ENCODE results near the gene KCMF1.

The KCMF1 gene

GRCh38 chr2:84956334-84957297, 14.3 kb upstream of the KCMF1 start:
- no peak for DNase-seq (ENCODE audit: low read depth in 2 of 2)
- TF ChIP-seq, protein P1, sequence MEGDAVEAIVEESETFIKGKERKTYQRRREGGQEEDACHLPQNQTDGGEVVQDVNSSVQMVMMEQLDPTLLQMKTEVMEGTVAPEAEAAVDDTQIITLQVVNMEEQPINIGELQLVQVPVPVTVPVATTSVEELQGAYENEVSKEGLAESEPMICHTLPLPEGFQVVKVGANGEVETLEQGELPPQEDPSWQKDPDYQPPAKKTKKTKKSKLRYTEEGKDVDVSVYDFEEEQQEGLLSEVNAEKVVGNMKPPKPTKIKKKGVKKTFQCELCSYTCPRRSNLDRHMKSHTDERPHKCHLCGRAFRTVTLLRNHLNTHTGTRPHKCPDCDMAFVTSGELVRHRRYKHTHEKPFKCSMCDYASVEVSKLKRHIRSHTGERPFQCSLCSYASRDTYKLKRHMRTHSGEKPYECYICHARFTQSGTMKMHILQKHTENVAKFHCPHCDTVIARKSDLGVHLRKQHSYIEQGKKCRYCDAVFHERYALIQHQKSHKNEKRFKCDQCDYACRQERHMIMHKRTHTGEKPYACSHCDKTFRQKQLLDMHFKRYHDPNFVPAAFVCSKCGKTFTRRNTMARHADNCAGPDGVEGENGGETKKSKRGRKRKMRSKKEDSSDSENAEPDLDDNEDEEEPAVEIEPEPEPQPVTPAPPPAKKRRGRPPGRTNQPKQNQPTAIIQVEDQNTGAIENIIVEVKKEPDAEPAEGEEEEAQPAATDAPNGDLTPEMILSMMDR (IDR thresholded peaks at IDR 0.05; ENCODE audit: low read depth, low read length): no peak
- no peak overlapping the region for H3K4me3 ChIP-seq (replicated peaks in 1 of 2; ENCODE audit: low read depth in 2 of 2, low read length in 2 of 2)

DNA sequence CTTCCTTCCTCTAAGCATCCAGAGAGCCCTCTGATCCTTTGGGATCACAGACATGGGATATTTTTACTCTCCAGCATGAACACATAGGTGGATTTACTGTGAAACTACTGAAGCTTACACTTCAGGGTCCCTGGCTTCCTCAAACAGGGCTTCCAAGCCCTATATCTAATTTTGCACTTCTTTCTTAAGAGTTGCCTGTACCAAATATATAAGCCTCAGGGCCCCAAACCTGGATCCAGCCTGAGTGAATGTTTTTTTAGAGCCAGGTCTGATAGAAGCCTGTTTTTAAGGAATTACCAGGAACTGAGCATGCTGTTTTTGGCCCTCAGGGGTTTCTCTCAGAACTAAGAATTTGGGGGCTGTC, 13.2 kb upstream of the KCMF1 start:
- no peak overlapping the region for H3K4me3 ChIP-seq (replicated peaks in 1 of 2; ENCODE audit: low read depth in 2 of 2, low read length in 2 of 2)
- TF ChIP-seq, protein P1 (IDR thresholded peaks at IDR 0.05; ENCODE audit: low read depth, low read length): no peak
- DNase-seq (ENCODE audit: low read depth in 2 of 2): no peak

DNA sequence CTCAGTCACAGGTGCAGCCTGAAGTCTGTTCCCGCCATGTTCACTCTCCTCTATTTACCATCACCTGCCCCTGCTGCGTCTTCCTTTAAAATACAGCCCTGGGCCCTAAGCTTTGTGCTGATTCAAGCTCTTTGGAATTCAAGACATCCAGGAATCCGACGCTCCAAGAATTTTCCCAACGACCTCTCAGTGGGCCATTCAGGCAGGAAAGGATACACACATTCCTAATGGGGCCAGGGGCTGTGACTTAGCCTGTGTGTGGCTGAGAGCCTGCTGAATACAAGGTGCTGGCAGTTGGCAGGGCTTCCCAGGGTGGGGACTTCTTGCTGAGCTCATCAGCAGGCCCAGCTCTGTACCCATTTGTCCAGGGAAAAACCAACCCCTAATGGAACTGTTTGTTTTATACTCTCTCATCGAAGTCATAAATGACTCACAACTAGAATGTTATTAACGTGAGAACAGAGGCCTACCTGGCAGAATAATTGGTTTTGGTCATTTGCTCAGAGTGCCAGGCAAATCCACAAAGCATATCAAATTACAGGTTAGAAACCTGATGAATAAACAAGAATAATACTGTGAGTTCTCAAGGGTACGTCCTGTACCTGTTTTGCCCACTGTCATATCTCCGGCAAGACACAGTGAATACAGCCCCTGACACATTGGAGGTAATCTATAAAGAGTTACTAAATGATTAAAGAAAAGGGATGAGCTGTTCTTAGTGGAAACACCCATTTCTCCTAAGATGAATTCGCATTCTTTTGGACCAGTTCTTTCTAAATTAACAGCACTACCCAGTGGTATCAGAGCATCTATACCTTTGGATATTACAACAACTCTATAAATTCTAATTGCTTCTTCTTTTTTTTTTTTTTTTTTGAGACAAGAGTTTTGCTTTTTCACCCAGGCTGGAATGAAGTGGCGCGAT, 12.6 kb upstream of the KCMF1 start:
- DNase-seq (ENCODE audit: low read depth in 2 of 2): peak; percentile 83 to 91
- TF ChIP-seq, protein P1 (IDR thresholded peaks at IDR 0.05; ENCODE audit: low read depth, low read length): no peak
- H3K4me3 ChIP-seq (replicated peaks in 1 of 2; ENCODE audit: low read depth in 2 of 2, low read length in 2 of 2): no peak overlapping the region

- DNase-seq (ENCODE audit: low read depth in 2 of 2): peak; percentile 67 to 77
- H3K4me3 ChIP-seq (replicated peaks in 1 of 2; ENCODE audit: low read depth in 2 of 2, low read length in 2 of 2): no peak overlapping the region
Observed at GRCh38 chr2:84959095-84959565, 11.8 kb upstream of the KCMF1 start.

GRCh38 chr2:84959566-84960506, 11.1 kb upstream of the KCMF1 start:
- H3K4me3 ChIP-seq (replicated peaks in 1 of 2; ENCODE audit: low read depth in 2 of 2, low read length in 2 of 2): no peak overlapping the region
- TF ChIP-seq, protein P1 (IDR thresholded peaks at IDR 0.05; ENCODE audit: low read depth, low read length): no peak
- peak in 1 of 2 donors; percentile 24 for DNase-seq (ENCODE audit: low read depth in 2 of 2)

More at GRCh38 chr2:84959095-84959565, 11.8 kb upstream of the KCMF1 start:
- TF ChIP-seq, protein P1 (IDR thresholded peaks at IDR 0.05; ENCODE audit: low read depth, low read length): no peak

DNA sequence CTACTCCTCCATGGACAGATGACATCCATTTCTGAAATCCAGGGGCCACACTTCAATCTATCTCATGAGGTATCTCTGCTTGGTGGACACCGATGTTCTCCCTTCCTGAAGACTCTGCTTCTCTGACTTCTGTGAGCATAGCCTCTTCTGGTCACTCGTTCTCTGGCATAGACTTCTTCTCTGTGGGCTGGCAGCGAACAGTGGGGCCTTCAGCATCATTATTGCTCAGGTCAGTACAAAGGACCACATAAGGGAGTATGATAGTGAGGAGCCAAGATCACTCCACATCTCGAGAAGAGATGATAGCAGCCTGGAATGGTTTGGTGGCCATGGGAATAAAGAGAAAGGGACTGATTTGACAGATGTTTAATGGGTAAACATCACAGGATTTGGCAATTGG, 8.0 kb upstream of the KCMF1 start:
- DNase-seq (ENCODE audit: low read depth in 2 of 2): no peak
- TF ChIP-seq, protein P1 (IDR thresholded peaks at IDR 0.05; ENCODE audit: low read depth, low read length): no peak
- no peak overlapping the region for H3K4me3 ChIP-seq (replicated peaks in 1 of 2; ENCODE audit: low read depth in 2 of 2, low read length in 2 of 2)
